Activated CD4-positive, alpha-beta T cell treated with anti-CD3 and anti-CD28 coated beads, Interleukin-2, Interleukin-6, amounts not matched to agents 100 ng/mL and 50 ng/mL, durations not matched to agents 16 hours and 8 hours (primary cell): ENCODE results near the gene TUBGCP3.

Source experiments
- DNase-seq: peaks from one replicate; pipeline ENCODE4 v3.0.0-alpha.2; 2020

Gene TUBGCP3

GRCh38 chr13:112473818-112474217 lies 114.1 kb downstream of the TUBGCP3 start:
- no peak for DNase-seq

GRCh38 chr13:112469071-112469745 lies 118.7 kb downstream of the TUBGCP3 start:
- no peak for DNase-seq

DNA sequence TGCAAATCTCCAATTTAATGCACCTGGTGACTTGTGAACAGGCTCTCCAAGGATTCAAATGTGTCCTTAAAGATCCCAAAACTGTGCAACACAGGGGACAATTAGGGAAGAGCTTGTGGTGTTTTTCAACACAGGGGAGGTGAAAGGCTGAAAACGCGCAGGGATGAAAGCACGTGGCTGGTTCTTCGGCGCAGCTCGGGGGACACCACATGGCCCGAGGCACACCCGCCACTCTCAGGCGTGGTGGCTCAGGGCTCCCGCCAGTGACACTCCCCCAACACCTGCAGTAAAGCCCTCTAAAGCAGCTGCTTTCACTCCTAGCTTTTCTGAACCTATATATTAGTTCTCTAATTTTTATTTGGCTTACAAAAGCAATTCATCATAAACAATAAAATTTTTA lies 119.9 kb downstream of the TUBGCP3 start:
- DNase-seq = no peak

DNA sequence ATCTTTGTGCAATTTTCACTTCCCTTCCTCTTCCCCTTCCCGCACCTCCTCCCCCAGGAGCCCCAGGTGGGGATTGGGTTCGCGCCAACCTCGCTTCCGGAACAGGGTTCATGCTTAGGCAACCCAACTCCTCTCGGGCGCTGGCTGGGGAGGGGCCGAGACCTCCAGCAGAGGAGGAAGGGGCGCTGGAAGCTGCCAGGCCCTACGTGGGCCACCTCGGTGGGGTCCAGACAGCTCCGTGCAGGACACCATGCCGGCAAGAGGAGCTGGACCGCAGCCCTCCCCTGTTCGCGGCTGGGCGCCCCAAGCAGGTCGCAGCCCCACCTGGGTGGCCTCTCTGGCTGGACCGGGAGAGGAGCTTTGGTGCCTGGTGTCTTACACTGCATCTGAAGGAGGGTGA lies 120.7 kb downstream of the TUBGCP3 start:
- DNase-seq = no peak

GRCh38 chr13:112466132-112467058 lies 121.6 kb downstream of the TUBGCP3 start:
- no peak for DNase-seq

DNA sequence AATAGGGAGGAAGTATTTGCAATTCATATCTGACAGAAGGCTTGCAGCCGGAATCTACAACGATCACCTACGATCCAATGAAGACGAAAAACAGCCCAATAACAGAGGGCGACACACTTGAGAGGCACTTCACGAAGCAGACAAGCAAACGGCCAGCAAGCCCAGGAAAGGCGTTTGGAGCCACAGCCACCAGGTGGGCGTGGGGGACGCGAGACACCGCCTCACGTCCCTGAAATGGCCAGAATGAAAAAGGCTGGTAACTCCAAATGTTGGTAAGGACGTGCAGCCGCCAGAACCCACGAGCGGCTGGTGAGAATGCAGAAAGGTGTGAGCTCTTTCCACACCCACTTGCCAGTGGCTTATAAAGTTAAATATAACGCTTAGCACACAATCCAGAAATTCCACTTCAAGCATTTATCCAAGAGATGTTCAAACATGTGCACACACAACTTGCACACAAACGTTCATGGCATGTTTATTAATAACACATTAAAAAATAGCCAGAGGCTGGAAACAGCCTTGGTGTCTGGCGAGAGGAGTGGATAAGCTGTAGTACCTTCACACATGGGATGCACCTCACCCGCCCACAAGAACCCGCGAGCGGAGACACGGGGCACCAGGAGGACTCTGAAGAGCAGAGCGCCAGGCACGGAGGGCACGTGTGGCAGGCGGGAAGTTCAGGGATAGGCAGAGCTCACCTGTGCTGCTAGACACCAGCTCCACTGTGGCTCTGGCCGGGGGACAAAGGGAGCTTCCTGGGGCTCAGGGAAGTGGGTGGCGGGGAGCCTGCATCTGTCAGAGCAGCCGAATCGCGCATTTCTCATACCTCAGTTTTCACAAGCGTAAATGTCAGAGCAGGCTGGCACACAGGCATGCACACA lies 122.5 kb downstream of the TUBGCP3 start:
- DNase-seq = no peak

DNA sequence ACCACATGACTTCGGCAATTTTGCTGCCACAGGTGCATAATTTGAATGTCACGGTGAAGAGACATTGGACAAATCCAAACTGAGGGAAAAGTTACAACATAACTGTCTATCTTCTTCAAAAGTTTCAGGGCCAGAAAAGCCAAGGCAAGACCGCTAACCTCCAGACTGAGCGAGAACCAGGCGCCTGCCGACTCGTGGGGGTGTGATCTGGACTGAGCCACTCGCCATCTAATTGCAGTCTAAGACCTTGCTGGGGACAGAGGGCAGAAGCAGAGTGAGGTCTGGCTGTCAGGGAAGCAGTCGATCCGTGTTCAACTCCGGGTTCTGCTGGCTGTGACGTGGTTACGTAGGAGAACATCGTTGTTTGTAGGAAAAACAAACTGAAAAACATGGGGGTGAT lies 123.2 kb downstream of the TUBGCP3 start:
- DNase-seq = no peak

DNA sequence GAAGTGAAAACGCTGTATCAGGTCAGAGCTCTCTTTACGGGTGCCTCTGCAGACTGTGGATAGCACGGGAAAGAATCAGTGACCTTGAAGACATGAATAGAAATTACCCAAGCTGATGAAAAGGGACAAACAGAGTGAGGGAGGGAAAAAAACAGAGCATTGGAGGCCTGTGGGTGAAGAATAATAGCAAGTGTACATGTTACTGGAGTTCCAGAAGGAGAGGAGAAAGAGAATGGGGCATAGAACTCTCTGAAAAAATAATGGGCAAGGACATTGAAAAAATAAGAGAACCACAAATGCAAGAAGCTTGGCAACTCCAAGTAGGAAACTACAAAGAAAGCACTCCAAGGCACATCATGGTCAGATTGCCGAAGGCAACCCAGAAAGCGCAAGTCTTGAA lies 125.5 kb downstream of the TUBGCP3 start:
- no peak for DNase-seq

- no peak for DNase-seq
These were observed 130.5 kb downstream of the TUBGCP3 start for GRCh38 chr13:112457485-112457884.

GRCh38 chr13:112457081-112457480 lies 130.9 kb downstream of the TUBGCP3 start:
- DNase-seq = no peak

GRCh38 chr13:112456138-112457056 lies 131.6 kb downstream of the TUBGCP3 start:
- no peak for DNase-seq

GRCh38 chr13:112455476-112456059 lies 132.4 kb downstream of the TUBGCP3 start:
- no peak for DNase-seq

DNA sequence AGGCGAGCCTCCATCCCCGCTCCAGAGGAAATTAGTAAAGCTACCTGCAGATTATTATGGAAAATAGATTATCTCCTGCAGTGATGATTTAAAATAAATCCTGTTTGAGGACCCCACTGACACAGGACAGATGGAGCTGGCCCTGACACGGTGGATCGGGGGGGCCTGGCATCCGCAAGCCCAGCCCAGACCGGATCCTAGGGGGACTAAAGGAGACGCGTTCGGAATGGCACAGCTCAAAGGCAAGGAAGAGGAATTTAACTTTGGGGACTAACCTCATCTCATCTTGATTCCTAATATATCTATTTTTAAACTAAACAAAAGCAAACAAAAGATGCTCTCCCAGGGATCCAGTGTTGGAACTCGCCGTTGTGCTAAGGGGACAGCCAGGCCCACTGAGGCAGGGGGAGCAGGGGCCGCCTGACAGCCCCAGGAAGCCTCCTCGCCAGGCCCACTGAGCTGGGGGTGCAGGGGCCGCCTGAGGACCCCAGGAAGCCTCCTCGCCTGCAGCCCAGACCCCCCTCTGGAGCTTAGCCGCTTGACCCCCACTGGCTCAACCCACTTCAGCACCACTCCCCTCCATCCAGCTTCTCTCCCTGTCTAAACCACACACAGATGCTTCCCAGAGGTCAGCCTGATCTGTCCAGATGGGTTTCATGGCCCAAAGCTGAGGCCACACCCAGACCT lies 133.2 kb downstream of the TUBGCP3 start:
- DNase-seq = no peak

- no peak for DNase-seq
These were observed 133.9 kb downstream of the TUBGCP3 start for GRCh38 chr13:112453874-112454647.

- no peak for DNase-seq
These were observed 134.6 kb downstream of the TUBGCP3 start for GRCh38 chr13:112453207-112453829.

- DNase-seq = no peak
These were observed 135.4 kb downstream of the TUBGCP3 start for GRCh38 chr13:112452380-112453206.

GRCh38 chr13:112451512-112452379 lies 136.2 kb downstream of the TUBGCP3 start:
- no peak for DNase-seq

DNA sequence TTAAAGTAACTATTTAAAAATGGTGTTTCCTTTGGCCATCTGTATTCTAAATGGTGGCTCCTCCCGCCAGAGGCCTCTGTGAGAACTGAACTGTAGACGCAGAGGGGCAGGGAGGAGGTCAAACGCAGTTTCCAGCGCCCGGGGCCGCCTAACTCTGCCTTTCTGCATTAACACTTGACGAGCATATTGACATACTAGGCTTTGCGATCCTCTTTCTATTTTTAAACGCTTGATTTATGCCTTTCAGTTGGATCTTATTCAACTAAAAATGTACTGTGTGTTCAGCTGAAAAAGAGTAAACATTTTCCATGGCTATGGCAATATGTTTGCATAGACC lies 137.1 kb downstream of the TUBGCP3 start:
- no peak for DNase-seq
